Esophagus muscularis mucosa (tissue), 4 donors: ENCODE results near the gene HSD11B1L. TPM values are rescaled to one million over a fixed set of nuclear protein-coding genes. Genes with fewer than 3 reads are reported as not detected.

Experiments used
- DNase-seq: peaks from one replicate; pipeline ENCODE4 v3.0.0-alpha.2; 2017; ENCODE audit errors: extremely low spot score
- H3K27ac ChIP-seq, 4 donors: fragments of 200-600 bp; sonication (generic); replicated peaks in 1 of 4; 1 replicate in 3 of 4; 2 replicates in 1 of 4; pipeline ENCODE4 v1.5.1; 2016 to 2019; ENCODE audit warnings: mild to moderate bottlenecking in 1 of 4
- H3K27me3 ChIP-seq, 4 donors: fragments of 200-600 bp; sonication (generic); one replicate each; pipeline versions ENCODE4 v1.5.1 to v1.6.0; 2016 to 2019
- H3K36me3 ChIP-seq, 4 donors: fragments of 200-600 bp; sonication (generic); one replicate each; pipeline ENCODE4 v1.5.1; 2016 to 2019
- H3K4me1 ChIP-seq, 4 donors: fragments of 200-600 bp; sonication (generic); one replicate each; pipeline ENCODE4 v1.5.1; 2016 to 2019
- H3K4me3 ChIP-seq, 4 donors: fragments of 200-600 bp; sonication (generic); 1 replicate in 2 of 4; 2 replicates in 2 of 4; pipeline ENCODE4 v1.5.1; 2016 to 2019; ENCODE audit warnings: mild to moderate bottlenecking in 4 of 4, moderate library complexity in 1 of 4
- H3K9me3 ChIP-seq, 4 donors: fragments of 200-600 bp; sonication (generic); 1 replicate in 3 of 4; 2 replicates in 1 of 4; pipeline ENCODE4 v1.5.1; 2016 to 2019
- CTCF ChIP-seq, 3 experiments: fragments of 200-600 bp in 2 of 3; fragments of 450-650 bp in 1 of 3; sonication (generic) in 2 of 3; IDR thresholded peaks; one replicate each; pipeline ENCODE4 v1.5.1; 2017 to 2019; ENCODE audit warnings: antibody characterized with exemption in 3 of 3, mild to moderate bottlenecking in 2 of 3, moderate library complexity in 1 of 3
- EP300 ChIP-seq: sonication (generic); formaldehyde crosslinking; IDR thresholded peaks from one replicate; pipeline ENCODE4 v1.6.1; 2017; ENCODE audit warnings: antibody characterized with exemption
- POLR2A ChIP-seq: fragments of 450-650 bp; IDR thresholded peaks from one replicate; pipeline ENCODE4 v1.6.1; 2017; ENCODE audit warnings: antibody characterized with exemption, moderate library complexity, mild to moderate bottlenecking, low read depth
- POLR2AphosphoS5 ChIP-seq, 2 donors: sonication (generic); formaldehyde crosslinking; IDR thresholded peaks; one replicate each; pipeline ENCODE4 v1.6.1; 2017; ENCODE audit warnings: antibody characterized with exemption in 2 of 2
- WGBS: methylation state at CpG from one replicate; pipeline ENCODE4 v1.1.5; 2018; 5-methylcytosine and 5-hydroxymethylcytosine counted together
- intact Hi-C: fragments of 100-400 bp; cut with DNase I; formaldehyde crosslinking; loops from one replicate; pipeline ENCODE4 v1.15.1; 2023
- total RNA-seq, 4 donors: library from RNA; depleted of rRNA; stranded (reverse); fragments of >200 nt; gene quantifications; one replicate each; pipeline versions ENCODE4 v1.1.0 to v1.2.1, GENCODE V29; 2016

HSD11B1L gene
- total RNA-seq, 4 donors from 2014 or later, result 15.0 to 21.8 (median 17.8) TPM

- TF ChIP-seq CTCF (IDR thresholded peaks at IDR 0.05) (no peak), POLR2A (no peak), POLR2AphosphoS5 (IDR thresholded peaks at IDR 0.05) (no peak)
- Histone ChIP-seq H3K4me3 (peak overlapping the region; percentile 61 to 73 (median 66)), H3K36me3 (peaks cover 41 to 56% (median 56%) of the 10 kb centered on the region in 4 donors), H3K27me3 (no peaks in the 10 kb centered on the region), H3K4me1 (peaks cover 22 to 54% (median 45%) of the 10 kb centered on the region in 4 donors), H3K27ac (peak overlapping the region; percentile 86 to 91 (median 90)), H3K9me3 (no peaks in the 10 kb centered on the region)
- WGBS, result 49% methylated on average over 13 of the region's 42 CpGs
- intact Hi-C loops, result no loop called here
- no peak for DNase-seq
Observed at GRCh38 chr19:5691822-5692722, 11.2 kb downstream of the HSD11B1L start.

- H3K36me3 ChIP-seq, result peaks cover 42 to 62% (median 60%) of the 10 kb centered on the region in 4 donors
- H3K4me3 ChIP-seq, result no peak overlapping the region
- WGBS, result 83% methylated on average over 1 of the region's 7 CpGs
- DNase-seq, result no peak
- TF ChIP-seq POLR2A, result no peak
- no peak for TF ChIP-seq CTCF (IDR thresholded peaks at IDR 0.05)
- TF ChIP-seq POLR2AphosphoS5 (IDR thresholded peaks at IDR 0.05), result no peak
- no peak for TF ChIP-seq EP300
- intact Hi-C loops, result no loop called here
- H3K9me3 ChIP-seq, result no peaks in the 10 kb centered on the region
- peak overlapping the region in 2 of 4 donors; percentile 3 to 91 for H3K27ac ChIP-seq
- H3K4me1 ChIP-seq, result peaks cover 22 to 48% (median 38%) of the 10 kb centered on the region in 4 donors
- H3K27me3 ChIP-seq, result no peaks in the 10 kb centered on the region
Observed at GRCh38 chr19:5692723-5693194, 11.9 kb downstream of the HSD11B1L start.

GRCh38 chr19:5693195-5694166 is 12.7 kb downstream of the HSD11B1L start:
- H3K4me1 ChIP-seq, result peaks cover 22 to 48% (median 38%) of the 10 kb centered on the region in 4 donors
- no peak overlapping the region for H3K4me3 ChIP-seq
- WGBS, result 79% methylated on average over 26 of the region's 39 CpGs
- DNase-seq, result no peak
- H3K36me3 ChIP-seq, result peaks cover 45 to 70% (median 68%) of the 10 kb centered on the region in 4 donors
- H3K27ac ChIP-seq, result peak overlapping the region in 1 of 4 donors; percentile 3
- no peak for TF ChIP-seq EP300
- TF ChIP-seq POLR2A, result no peak
- no peak for TF ChIP-seq POLR2AphosphoS5 (IDR thresholded peaks at IDR 0.05)
- no peak for TF ChIP-seq CTCF (IDR thresholded peaks at IDR 0.05)
- no peaks in the 10 kb centered on the region for H3K27me3 ChIP-seq
- intact Hi-C loops, result no loop called here
- no peaks in the 10 kb centered on the region for H3K9me3 ChIP-seq

- peaks cover 22 to 48% (median 36%) of the 10 kb centered on the region in 4 donors for H3K4me1 ChIP-seq
- H3K36me3 ChIP-seq, result peaks cover 53 to 78% (median 76%) of the 10 kb centered on the region in 4 donors
- no peaks in the 10 kb centered on the region for H3K27me3 ChIP-seq
- no peak overlapping the region for H3K4me3 ChIP-seq
- intact Hi-C loops, result no loop called here
- DNase-seq, result no peak
- no peaks in the 10 kb centered on the region for H3K9me3 ChIP-seq
- no peak overlapping the region for H3K27ac ChIP-seq
- TF ChIP-seq POLR2A, result no peak
- TF ChIP-seq POLR2AphosphoS5 (IDR thresholded peaks at IDR 0.05), result no peak
- TF ChIP-seq CTCF (IDR thresholded peaks at IDR 0.05), result no peak
- TF ChIP-seq EP300, result no peak
- WGBS, result 92% methylated on average over 41 of the region's 45 CpGs
Observed at GRCh38 chr19:5694167-5694955, 13.5 kb downstream of the HSD11B1L start.
